Astrocyte (in vitro differentiated cells and primary cell): ENCODE data around the gene ROR2. TPM values are rescaled to one million over a fixed set of nuclear protein-coding genes. Genes with fewer than 3 reads are reported as not detected.
A peak's percentile ranks its signal among the peaks of the same experiment; 100 is the strongest.

Experiments
- DNase-seq: peaks from one replicate; pipeline ENCODE4 v3.0.0-alpha.2; 2010; ENCODE audit warnings: low read depth
- FAIRE-seq: peaks from 2 replicates; lab custom pipeline; 2011; peaks lifted over from hg19 to GRCh38; lab: Jason Lieb, UNC
- H2AFZ ChIP-seq: 2 replicates; pipeline ENCODE4 v1.6.0; 2012; ENCODE audit warnings: low read depth, low read length, inconsistent platforms
- H3K27ac ChIP-seq: 2 replicates; pipeline ENCODE4 v1.5.1; 2011; ENCODE audit warnings: low read depth, low read length, inconsistent platforms
- H3K27me3 ChIP-seq: 2 replicates; pipeline ENCODE4 v1.6.0; 2011; ENCODE audit warnings: low read length, inconsistent platforms; ENCODE audit not compliant: insufficient read depth
- H3K36me3 ChIP-seq: 2 replicates; pipeline ENCODE4 v1.5.1; 2011; ENCODE audit warnings: low read length, inconsistent platforms; ENCODE audit not compliant: insufficient read depth
- H3K4me1 ChIP-seq: 2 replicates; pipeline ENCODE4 v1.5.1; 2011; ENCODE audit warnings: low read length, inconsistent platforms; ENCODE audit not compliant: insufficient read depth
- H3K4me2 ChIP-seq: 2 replicates; pipeline ENCODE4 v1.6.0; 2012; ENCODE audit warnings: low read length, inconsistent platforms
- H3K4me3 ChIP-seq: 2 replicates; pipeline ENCODE4 v1.5.1; 2011; ENCODE audit warnings: low read depth, mild to moderate bottlenecking, low read length, inconsistent platforms; ENCODE audit not compliant: insufficient read depth
- H3K79me2 ChIP-seq: 2 replicates; pipeline ENCODE4 v1.6.0; 2012; ENCODE audit warnings: mild to moderate bottlenecking, low read length, inconsistent platforms; ENCODE audit not compliant: insufficient read depth
- H3K9ac ChIP-seq: 2 replicates; pipeline ENCODE4 v1.6.0; 2012; ENCODE audit warnings: mild to moderate bottlenecking, low read length, inconsistent platforms
- H3K9me3 ChIP-seq: 2 replicates; pipeline ENCODE4 v1.5.1; 2012; ENCODE audit warnings: low read depth, mild to moderate bottlenecking, low read length, inconsistent platforms; ENCODE audit not compliant: insufficient read depth
- H4K20me1 ChIP-seq: 2 replicates; pipeline ENCODE4 v1.6.0; 2012; ENCODE audit warnings: low read length, inconsistent platforms; ENCODE audit not compliant: insufficient read depth
- H3K27ac Mint-ChIP-seq: one replicate; pipeline ENCODE4 v1.8.0; 2021; ENCODE audit warnings: mild to moderate bottlenecking, mixed read lengths; ENCODE audit not compliant: unreplicated experiment
- H3K27me3 Mint-ChIP-seq: one replicate; pipeline ENCODE4 v1.8.0; 2021; ENCODE audit warnings: low read depth, mixed read lengths; ENCODE audit not compliant: unreplicated experiment
- H3K36me3 Mint-ChIP-seq: one replicate; pipeline ENCODE4 v1.8.0; 2021; ENCODE audit warnings: low read depth, mixed read lengths; ENCODE audit not compliant: unreplicated experiment
- H3K4me1 Mint-ChIP-seq: one replicate; pipeline ENCODE4 v1.8.0; 2021; ENCODE audit warnings: low read depth, mixed read lengths; ENCODE audit not compliant: unreplicated experiment
- H3K4me3 Mint-ChIP-seq: one replicate; pipeline ENCODE4 v1.8.0; 2021; ENCODE audit warnings: mild to moderate bottlenecking, moderate library complexity, mixed read lengths; ENCODE audit not compliant: unreplicated experiment
- H3K9me3 Mint-ChIP-seq: one replicate; pipeline ENCODE4 v1.8.0; 2021; ENCODE audit warnings: mild to moderate bottlenecking, mixed read lengths; ENCODE audit not compliant: unreplicated experiment
- CTCF ChIP-seq: IDR thresholded peaks from 2 replicates; pipeline ENCODE4 v1.5.1; 2011; ENCODE audit warnings: low read depth, mild to moderate bottlenecking, inconsistent platforms, low read length, moderate library complexity; ENCODE audit not compliant: insufficient read depth
- EZH2 ChIP-seq: IDR thresholded peaks from 2 replicates; pipeline ENCODE4 v1.6.1; 2012; ENCODE audit warnings: mild to moderate bottlenecking, low read length, inconsistent platforms; ENCODE audit not compliant: insufficient read depth
- total RNA-seq: library from RNA; stranded (reverse); gene quantifications from 2 replicates; pipeline ENCODE4 v1.2.1, GENCODE V29; 2021

The ROR2 gene
- total RNA-seq, 1 donor from 2014 or later = 4.9 TPM

GRCh38 chr9:91803970-91804752 is 145.9 kb downstream of the ROR2 start:
- peak overlapping the region; percentile 60 for H3K27ac Mint-ChIP-seq

GRCh38 chr9:91803151-91803940 is 146.7 kb downstream of the ROR2 start:
- H3K9me3 Mint-ChIP-seq = no peaks in the 10 kb centered on the region
- Histone ChIP-seq H3K27me3 (peaks cover 8% of the 10 kb centered on the region), H3K4me3 (no peak overlapping the region), H3K9ac (no peak overlapping the region), H2AFZ (no peak overlapping the region), H3K36me3 (no peaks in the 10 kb centered on the region), H4K20me1 (no peaks in the 10 kb centered on the region), H3K4me1 (no peaks in the 10 kb centered on the region), H3K4me2 (no peak overlapping the region), H3K79me2 (no peaks in the 10 kb centered on the region), H3K9me3 (no peaks in the 10 kb centered on the region), H3K27ac (no peak overlapping the region)
- peaks cover 5% of the 10 kb centered on the region for H3K27me3 Mint-ChIP-seq
- DNase-seq (peak; percentile 25), FAIRE-seq (peak; percentile 47)
- TF ChIP-seq CTCF (no peak), EZH2 (no peak)
- H3K4me3 Mint-ChIP-seq = no peak overlapping the region
- H3K27ac Mint-ChIP-seq = peak overlapping the region; percentile 60
- no peaks in the 10 kb centered on the region for H3K36me3 Mint-ChIP-seq
- peaks cover 25% of the 10 kb centered on the region for H3K4me1 Mint-ChIP-seq

More at GRCh38 chr9:91803970-91804752, 145.9 kb downstream of the ROR2 start:
- H3K27ac ChIP-seq = no peak overlapping the region
- H3K27me3 Mint-ChIP-seq = peaks cover 5% of the 10 kb centered on the region
- no peaks in the 10 kb centered on the region for H3K9me3 ChIP-seq
- no peak overlapping the region for H3K9ac ChIP-seq
- H3K4me1 ChIP-seq = peaks cover 3% of the 10 kb centered on the region
- peaks cover 5% of the 10 kb centered on the region for H3K27me3 ChIP-seq
- no peak for TF ChIP-seq EZH2
- no peak for TF ChIP-seq CTCF
- H3K36me3 ChIP-seq = no peaks in the 10 kb centered on the region
- FAIRE-seq (no peak), DNase-seq (no peak)
- H3K4me3 Mint-ChIP-seq = no peak overlapping the region
- no peak overlapping the region for H2AFZ ChIP-seq
- H3K36me3 Mint-ChIP-seq = no peaks in the 10 kb centered on the region
- peaks cover 26% of the 10 kb centered on the region for H3K4me1 Mint-ChIP-seq
- H3K4me2 ChIP-seq = no peak overlapping the region
- H3K4me3 ChIP-seq = no peak overlapping the region
- no peaks in the 10 kb centered on the region for H3K79me2 ChIP-seq
- H3K9me3 Mint-ChIP-seq = no peaks in the 10 kb centered on the region
- H4K20me1 ChIP-seq = no peaks in the 10 kb centered on the region
